ENCODE measurements around the gene PSRC1.

The PSRC1 gene

DNA sequence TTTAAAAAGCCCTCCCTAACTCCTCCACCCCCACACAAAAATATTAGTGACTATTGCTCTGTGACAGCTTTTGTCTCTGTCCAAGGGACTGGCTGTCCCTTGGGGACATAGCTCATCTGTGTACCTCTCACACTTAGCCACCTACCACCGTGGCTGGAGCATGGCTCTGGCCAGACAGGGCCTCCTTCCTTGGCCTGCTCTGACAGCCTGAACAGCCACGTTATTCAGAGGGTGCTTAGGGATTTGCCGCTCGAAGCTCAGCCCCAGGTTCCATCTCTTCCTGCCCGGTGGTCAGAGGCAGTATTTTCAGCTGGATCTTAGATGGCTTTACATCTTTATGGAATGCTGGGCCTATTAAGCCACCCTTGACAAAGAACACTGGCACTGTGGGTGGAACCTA lies 39.7 kb downstream of the PSRC1 start:
- DNase-seq = peak; percentile 0

DNA sequence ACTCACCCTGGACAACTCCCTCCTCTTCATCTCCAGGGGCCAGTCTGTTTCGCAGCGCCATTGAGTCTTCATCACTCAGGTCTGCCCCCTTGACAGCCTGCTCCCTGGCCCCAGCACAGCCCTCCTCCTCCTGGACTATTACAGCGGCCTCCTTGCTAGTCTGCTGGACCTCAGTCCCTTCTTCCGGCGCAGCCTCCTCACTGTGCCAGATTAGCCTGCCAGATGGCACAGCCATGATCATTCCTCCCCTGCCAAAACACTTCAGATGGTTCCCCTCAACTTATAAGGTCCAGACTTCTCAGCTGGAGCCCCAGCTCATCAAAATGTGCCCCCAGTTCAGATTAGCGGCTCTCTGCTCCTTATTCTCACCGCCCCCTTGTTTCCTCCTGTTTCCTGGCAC lies 40.6 kb downstream of the PSRC1 start:
- DNase-seq = no peak

DNA sequence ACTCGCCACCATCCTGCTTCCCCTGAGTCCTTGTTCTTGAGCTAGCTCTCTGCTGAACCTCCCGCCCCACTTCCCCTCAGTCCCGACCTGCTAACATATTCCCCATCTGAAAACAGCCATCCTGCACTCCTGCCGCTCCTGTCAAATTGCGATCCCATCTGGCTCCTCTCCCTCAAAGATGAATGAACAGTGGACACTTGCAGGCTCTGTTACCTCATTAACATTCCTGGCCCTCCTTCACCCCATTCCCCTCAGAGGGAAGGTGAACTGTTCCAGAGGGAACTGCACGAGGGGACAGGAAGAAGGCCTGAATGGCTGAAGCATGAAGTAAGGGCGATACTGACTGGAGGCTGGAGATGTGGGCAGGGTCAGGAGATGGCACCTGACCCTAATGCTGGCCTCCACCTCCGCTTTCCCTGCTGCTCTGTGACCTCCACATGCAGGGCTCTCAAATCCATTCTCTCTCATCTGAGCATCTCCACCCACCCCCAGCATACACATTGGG lies 41.1 kb downstream of the PSRC1 start:
- DNase-seq = no peak

DNA sequence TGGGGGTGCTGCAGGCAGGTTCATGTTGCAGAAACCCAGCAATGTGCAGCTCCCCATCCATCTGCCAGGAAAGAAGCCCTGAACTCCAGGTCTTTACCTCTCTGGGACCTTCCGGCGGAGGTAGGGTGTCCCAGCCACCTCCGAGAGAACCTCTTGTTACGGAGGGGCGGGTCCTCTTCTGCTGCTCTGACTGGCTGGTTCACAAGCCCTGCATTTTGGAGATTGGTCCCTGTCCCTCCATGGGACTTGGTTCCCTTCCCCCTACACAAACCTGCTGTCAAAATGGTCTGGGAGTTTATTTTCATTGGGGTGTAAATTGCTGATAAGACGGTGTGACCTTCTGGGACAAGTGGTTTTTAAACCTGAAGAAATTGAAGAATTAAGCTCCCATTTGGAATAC lies 41.6 kb downstream of the PSRC1 start:
- DNase-seq = peak; percentile 0

DNA sequence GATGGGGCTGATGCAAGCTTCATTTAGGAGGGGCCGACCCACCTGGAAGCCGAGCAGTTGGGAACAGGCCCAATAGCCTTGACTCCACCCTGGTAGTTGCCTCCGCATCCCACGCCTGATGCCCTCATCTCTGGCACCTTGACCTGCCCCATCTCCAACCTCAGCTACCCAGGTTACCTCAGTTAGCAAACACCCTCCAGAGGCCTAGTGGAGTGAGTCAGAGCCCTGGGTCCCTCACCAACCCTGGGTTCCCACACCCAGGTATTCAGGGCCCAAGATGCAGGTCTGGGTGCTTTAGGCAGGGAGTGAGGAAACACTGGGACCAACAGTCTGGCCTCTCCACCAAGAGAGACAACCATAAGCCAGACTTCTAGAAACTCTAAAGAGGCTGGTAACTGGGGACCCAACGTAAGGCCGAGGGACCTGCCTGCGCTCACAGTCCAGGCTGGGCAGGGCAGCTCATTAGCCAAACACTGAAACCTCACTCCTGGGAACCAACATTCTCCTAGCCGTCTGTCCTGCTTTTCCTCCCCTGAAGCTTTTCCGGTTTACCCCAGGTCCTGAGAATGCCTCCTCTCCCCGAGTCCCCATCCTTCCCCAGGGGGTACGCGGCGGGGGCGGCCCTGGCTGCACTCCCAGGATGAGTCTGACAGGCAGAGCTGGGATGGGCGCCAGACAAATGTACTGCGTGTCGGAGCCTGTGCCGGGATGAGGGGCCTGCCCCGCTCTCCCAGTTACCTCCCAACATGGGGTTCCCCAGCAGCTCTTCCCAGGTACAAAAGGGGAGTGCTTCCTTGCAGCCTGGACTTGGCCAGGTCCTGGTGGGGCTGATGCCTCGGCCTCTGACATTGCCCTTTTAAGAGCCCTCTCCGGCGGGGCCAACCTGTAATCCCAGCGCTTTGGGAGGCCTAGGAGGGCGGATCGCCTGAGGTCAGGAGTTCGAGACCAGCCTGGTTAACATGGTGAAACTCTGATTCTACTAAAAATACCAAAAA lies 42.5 kb downstream of the PSRC1 start:
- DNase-seq = peak; percentile 6

DNA sequence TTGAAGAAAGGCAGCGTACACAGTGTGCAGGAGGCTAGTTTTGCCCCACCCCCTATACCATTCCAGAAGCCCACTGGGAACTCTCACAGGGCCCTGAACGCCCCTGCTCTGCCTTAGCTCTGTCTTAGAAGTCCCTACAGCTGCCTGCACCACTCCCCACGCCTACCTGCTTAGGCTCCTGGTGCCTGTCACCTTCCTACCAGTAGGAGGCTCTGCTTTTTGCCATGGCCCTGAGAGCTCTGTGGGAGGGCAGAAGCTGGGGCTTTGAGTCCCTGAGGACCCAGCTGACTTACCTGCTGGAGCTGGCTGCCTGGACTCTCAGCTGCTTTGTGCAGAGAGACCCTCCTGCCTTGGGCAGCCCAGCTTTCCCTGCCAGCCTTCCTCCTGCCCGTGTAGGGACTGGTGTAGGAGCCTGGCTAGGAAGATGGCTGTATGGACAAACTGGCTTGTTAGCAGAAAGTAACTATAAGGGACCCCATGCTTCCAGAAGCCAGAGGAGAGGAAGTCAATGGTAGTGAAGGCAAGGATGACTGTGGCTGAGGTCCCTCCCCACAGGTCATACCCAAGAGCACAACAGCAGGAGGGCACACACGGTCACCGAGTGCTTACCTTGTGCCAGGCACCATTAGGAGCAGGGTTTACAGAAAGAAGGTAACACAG lies 43.4 kb downstream of the PSRC1 start:
- DNase-seq = peak; percentile 40

DNA sequence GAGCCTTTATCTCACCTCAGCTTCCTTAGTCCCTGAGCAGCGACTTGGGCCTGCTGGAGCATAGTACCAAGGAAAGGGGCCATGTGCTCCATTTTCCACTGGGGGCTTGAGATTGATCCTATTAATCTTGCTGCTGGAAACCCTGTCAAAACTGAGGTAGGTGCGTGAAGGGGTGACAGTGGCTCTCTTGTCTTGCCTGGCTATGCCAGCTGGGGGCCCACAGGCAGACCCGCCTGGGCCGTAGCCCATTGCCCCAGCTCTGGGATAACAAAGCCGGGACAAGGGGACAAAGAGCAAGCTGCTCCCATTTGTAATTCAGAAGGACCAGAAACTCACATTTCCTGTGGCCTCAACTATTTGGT lies 43.9 kb downstream of the PSRC1 start:
- no peak for DNase-seq

DNA sequence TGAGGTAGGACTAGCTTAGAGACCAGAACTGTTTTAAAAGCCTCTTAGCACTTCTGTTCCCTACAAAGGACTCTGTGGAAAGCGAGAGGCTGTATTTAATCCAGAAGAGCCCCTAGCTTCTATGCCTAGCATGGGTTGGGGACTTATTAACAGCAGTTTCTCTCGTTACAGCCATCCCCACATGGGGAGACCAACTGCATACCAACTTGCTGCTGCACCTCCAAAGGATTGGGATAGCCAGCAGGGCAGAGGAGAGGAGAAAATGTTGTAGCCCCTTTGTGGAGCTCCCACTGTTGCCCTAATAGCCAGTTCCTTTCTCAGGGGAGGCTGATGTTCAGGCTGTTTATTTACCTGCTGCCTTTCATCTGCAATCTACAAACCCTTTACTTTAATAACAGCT lies 44.6 kb downstream of the PSRC1 start:
- DNase-seq = no peak

DNA sequence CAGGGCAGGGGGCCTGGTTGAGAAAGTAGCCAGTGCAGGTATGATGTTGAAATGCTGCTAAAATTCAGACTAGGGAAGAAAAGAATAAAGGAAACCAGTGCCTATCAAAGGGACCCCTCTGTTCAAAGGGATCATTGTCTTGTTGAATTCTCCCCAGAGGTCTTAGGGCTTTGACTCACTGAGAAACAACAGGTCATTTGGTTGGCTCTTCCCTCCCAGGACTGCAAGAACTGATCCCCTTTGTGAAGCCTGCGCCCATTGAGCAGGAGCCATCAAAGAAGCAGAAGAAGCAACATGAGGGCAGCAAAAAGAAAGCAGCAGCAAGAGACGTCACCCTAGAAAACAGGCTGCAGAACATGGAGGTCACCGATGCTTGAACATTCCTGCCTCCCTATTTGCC lies 45.4 kb downstream of the PSRC1 start:
- no peak for DNase-seq

DNA sequence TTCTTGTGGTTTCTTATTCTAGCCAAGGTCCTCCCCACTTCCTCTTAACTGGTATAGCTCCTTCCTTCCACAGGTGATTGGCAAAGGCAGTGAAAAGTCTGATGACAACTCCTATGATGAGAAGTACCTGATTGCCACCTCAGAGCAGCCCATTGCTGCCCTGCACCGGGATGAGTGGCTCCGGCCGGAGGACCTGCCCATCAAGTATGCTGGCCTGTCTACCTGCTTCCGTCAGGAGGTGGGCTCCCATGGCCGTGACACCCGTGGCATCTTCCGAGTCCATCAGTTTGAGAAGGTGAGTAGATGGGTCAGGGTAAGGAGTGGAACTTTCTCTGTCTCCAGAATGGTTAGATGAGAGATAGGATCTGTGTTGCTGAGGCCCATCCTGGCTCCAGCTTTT lies 47.8 kb downstream of the PSRC1 start:
- no peak for DNase-seq

DNA sequence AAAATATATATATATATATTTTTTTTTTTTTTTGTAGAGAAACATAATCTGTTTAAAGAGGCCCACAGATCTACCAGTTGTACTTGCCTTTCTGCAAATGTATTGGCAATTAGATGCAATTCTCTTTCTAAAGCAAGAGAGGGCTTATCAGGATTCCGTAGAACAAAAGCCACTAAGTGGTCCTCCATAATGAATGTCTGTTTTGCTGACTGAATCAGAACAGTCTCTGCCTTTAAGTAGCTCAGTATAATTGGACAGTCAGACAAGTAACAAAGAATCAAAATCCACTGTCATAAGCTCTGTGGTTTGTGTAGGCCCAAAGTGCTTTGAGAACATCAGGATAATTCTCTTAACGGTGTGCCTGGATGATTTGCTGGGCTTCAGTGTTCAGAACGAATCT lies 51.9 kb downstream of the PSRC1 start:
- DNase-seq = no peak
